ENCODE results near the gene RETNLB. TPM values are rescaled to one million over a fixed set of nuclear protein-coding genes. Genes with fewer than 3 reads are reported as not detected.

Gene RETNLB
- total RNA-seq, 2 donors from 2014 or later, result not detected

- no peaks in the 10 kb centered on the region for H3K4me1 ChIP-seq (replicated peaks)
- intact Hi-C loops (cut with DNase I), result no loop called here
- TF ChIP-seq POLR2AphosphoS5 (IDR thresholded peaks at IDR 0.05) (no peak), CTCF (IDR thresholded peaks at IDR 0.05) (no peak), POLR2A (IDR thresholded peaks at IDR 0.05) (no peak)
- no peak overlapping the region for H3K4me3 ChIP-seq
- no peak overlapping the region for H3K27ac ChIP-seq
- no peaks in the 10 kb centered on the region for H3K9me3 ChIP-seq
- H3K36me3 ChIP-seq, result no peaks in the 10 kb centered on the region
- DNase-seq (ENCODE audit: low spot score), result no peak
- WGBS, result 88% methylated on average over 5 of the region's 5 CpGs
- H3K27me3 ChIP-seq (replicated peaks; ENCODE audit: insufficient read depth), result no peaks in the 10 kb centered on the region
Measured at GRCh38 chr3:108744762-108745161, 12.4 kb downstream of the RETNLB start.

- Histone ChIP-seq H3K4me1 (replicated peaks) (no peaks in the 10 kb centered on the region), H3K27ac (no peak overlapping the region), H3K27me3 (replicated peaks; ENCODE audit: insufficient read depth) (no peaks in the 10 kb centered on the region), H3K36me3 (no peaks in the 10 kb centered on the region), H3K4me3 (no peak overlapping the region), H3K9me3 (no peaks in the 10 kb centered on the region)
- intact Hi-C loops (cut with DNase I), result no loop called here
- DNase-seq (ENCODE audit: low spot score), result no peak
- 95% methylated on average over 1 of the region's 1 CpG for WGBS
- TF ChIP-seq POLR2AphosphoS5 (IDR thresholded peaks at IDR 0.05) (no peak), CTCF (IDR thresholded peaks at IDR 0.05) (no peak), POLR2A (IDR thresholded peaks at IDR 0.05) (no peak)
Measured at GRCh38 chr3:108742929-108743328, 14.3 kb downstream of the RETNLB start.

- intact Hi-C loops (cut with DNase I), result no loop called here
- no peaks in the 10 kb centered on the region for H3K4me1 ChIP-seq (replicated peaks)
- H3K4me3 ChIP-seq, result no peak overlapping the region
- H3K27me3 ChIP-seq (replicated peaks; ENCODE audit: insufficient read depth), result no peaks in the 10 kb centered on the region
- no peak for DNase-seq (ENCODE audit: low spot score)
- 72% methylated on average over 6 of the region's 6 CpGs for WGBS
- H3K36me3 ChIP-seq, result no peaks in the 10 kb centered on the region
- no peaks in the 10 kb centered on the region for H3K9me3 ChIP-seq
- TF ChIP-seq CTCF (IDR thresholded peaks at IDR 0.05), result no peak
- no peak for TF ChIP-seq POLR2AphosphoS5 (IDR thresholded peaks at IDR 0.05)
- TF ChIP-seq POLR2A (IDR thresholded peaks at IDR 0.05), result no peak
- H3K27ac ChIP-seq, result no peak overlapping the region
Measured at GRCh38 chr3:108736821-108737220, 20.4 kb downstream of the RETNLB start.

GRCh38 chr3:108728934-108729333, 28.3 kb downstream of the RETNLB start:
- H3K27me3 ChIP-seq (replicated peaks; ENCODE audit: insufficient read depth), result no peaks in the 10 kb centered on the region
- WGBS, result 39% methylated on average over 1 of the region's 1 CpG
- no peaks in the 10 kb centered on the region for H3K36me3 ChIP-seq
- intact Hi-C loops (cut with DNase I), result no loop called here
- no peaks in the 10 kb centered on the region for H3K9me3 ChIP-seq
- H3K4me3 ChIP-seq, result no peak overlapping the region
- H3K4me1 ChIP-seq (replicated peaks), result no peaks in the 10 kb centered on the region
- TF ChIP-seq CTCF (IDR thresholded peaks at IDR 0.05), result no peak
- TF ChIP-seq POLR2AphosphoS5 (IDR thresholded peaks at IDR 0.05), result no peak
- TF ChIP-seq POLR2A (IDR thresholded peaks at IDR 0.05), result no peak
- no peak for DNase-seq (ENCODE audit: low spot score)
- no peak overlapping the region for H3K27ac ChIP-seq

- no peak for DNase-seq (ENCODE audit: low spot score)
Measured at GRCh38 chr3:108728105-108728504, 29.1 kb downstream of the RETNLB start.

More at GRCh38 chr3:108728105-108728504, 29.1 kb downstream of the RETNLB start:
- H3K4me1 ChIP-seq (replicated peaks), result no peaks in the 10 kb centered on the region
- no peaks in the 10 kb centered on the region for H3K27me3 ChIP-seq (replicated peaks; ENCODE audit: insufficient read depth)
- TF ChIP-seq POLR2AphosphoS5 (IDR thresholded peaks at IDR 0.05) (no peak), POLR2A (IDR thresholded peaks at IDR 0.05) (no peak)
- no peak overlapping the region for H3K4me3 ChIP-seq
- H3K27ac ChIP-seq, result no peak overlapping the region
- intact Hi-C loops (cut with DNase I), result no loop called here
- H3K9me3 ChIP-seq, result no peaks in the 10 kb centered on the region
- no peaks in the 10 kb centered on the region for H3K36me3 ChIP-seq

All from prostate gland (tissue), 2 donors.